ENCODE results near the gene USP47.

GRCh38 chr11:11948242-11948947 lies 106.6 kb downstream of the USP47 start:
- TF ChIP-seq CTCF (IDR thresholded peaks at IDR 0.05) (no peak), POLR2A (IDR thresholded peaks at IDR 0.05) (no peak)
